ENCODE data around the gene HNRNPL.

The HNRNPL gene

DNA sequence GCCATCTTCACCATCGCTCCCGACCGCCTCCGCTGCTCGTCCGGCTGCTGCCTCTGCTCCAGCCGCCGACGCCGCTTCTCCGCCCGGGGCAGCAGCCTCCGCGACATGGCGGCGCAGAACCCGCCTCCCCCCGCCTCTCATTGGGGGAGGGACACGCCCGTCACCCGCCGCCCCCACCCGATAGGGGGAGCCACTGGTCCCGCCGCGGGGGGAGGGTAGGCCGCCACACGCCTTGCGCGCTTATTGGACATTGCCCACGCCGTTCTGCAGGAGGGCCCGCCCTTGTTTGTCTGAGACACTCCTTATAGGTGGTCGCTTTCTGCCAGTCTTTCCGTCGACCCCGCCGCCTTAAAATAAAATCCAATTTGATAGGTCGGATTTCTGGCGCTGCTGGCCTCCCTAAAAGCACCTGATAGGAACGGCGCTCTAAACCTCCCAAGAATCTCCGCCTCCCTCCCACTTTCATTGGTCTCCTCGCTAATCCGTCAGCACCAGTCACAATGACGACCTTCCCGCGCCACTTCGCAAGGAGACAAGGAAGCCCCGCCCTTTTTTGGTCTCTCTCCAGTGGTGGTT is at the start of gene HNRNPL:
Gene HNRNPL (minus strand): TSS at position 127 of the 576 bp plus-strand sequence. CDS start 20 bp downstream, at position 107.
- DNase-seq (ENCODE audit: low read depth, low spot score): no peak
- CTCF ChIA-PET: interaction anchor here (1.0 to 1.2 kb wide), 4 partner anchors 19 to 112 kb away, joined by 3 read pairs; partner anchors contain the start of genes MRPS12 and SARS2
- TF ChIP-seq, protein P1, sequence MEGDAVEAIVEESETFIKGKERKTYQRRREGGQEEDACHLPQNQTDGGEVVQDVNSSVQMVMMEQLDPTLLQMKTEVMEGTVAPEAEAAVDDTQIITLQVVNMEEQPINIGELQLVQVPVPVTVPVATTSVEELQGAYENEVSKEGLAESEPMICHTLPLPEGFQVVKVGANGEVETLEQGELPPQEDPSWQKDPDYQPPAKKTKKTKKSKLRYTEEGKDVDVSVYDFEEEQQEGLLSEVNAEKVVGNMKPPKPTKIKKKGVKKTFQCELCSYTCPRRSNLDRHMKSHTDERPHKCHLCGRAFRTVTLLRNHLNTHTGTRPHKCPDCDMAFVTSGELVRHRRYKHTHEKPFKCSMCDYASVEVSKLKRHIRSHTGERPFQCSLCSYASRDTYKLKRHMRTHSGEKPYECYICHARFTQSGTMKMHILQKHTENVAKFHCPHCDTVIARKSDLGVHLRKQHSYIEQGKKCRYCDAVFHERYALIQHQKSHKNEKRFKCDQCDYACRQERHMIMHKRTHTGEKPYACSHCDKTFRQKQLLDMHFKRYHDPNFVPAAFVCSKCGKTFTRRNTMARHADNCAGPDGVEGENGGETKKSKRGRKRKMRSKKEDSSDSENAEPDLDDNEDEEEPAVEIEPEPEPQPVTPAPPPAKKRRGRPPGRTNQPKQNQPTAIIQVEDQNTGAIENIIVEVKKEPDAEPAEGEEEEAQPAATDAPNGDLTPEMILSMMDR (IDR thresholded peaks at IDR 0.05; ENCODE audit: insufficient read depth, low read length, missing control alignments): peak; percentile 91
- H3K4me3 ChIP-seq (ENCODE audit: low read depth, low read length): peak within 1 kb of the TSS; percentile 77
- POLR2A ChIA-PET: interaction anchor here (1.0 to 1.2 kb wide), 4 partner anchors 12 to 202 kb away, joined by 3 to 10 read pairs (median 6); partner anchors contain the start of genes ACTN4 and ECH1

DNA sequence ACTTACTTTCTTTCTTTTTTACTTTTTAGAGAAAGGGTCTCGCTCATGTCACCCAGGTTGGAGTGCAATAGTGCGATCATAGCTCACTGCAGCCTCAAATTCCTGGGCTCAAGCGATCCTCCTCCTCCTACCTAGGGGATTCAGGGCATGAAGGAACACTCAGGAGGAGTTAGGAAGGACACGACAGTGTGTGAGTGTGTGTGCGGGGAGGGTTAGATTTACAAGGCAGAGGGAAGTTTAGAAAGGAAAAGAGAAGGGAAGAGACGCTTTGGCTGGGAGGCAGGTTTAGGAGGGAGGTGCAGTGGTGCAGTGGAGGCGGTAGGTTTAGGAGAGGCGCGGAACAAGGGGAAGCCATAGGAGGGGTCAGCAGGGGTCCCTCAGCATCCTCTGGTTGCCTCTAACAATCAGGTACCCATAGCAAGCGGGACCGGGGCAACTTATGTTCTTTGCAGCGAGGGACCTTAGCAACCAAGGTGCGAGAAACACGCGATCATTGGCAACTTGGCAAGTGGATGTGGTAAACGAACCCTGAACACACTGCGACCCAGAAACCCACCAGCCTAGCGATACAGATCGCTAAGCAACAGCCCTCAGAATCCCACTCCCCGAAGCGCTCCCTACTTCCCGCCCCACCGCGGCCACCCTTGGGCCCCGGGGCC is 49.1 kb upstream of the HNRNPL start:
- DNase-seq (ENCODE audit: low read depth, low spot score): no peak
- ChIA-PET CTCF (interaction anchor here (3.6 kb wide), 1 partner anchor 12 kb away, joined by 20 read pairs; no protein-coding TSS in a partner anchor), POLR2A (no interaction called here)
- TF ChIP-seq, protein P1 (IDR thresholded peaks at IDR 0.05; ENCODE audit: insufficient read depth, low read length, missing control alignments): no peak
- H3K4me3 ChIP-seq (ENCODE audit: low read depth, low read length): peak overlapping the region; percentile 91

DNA sequence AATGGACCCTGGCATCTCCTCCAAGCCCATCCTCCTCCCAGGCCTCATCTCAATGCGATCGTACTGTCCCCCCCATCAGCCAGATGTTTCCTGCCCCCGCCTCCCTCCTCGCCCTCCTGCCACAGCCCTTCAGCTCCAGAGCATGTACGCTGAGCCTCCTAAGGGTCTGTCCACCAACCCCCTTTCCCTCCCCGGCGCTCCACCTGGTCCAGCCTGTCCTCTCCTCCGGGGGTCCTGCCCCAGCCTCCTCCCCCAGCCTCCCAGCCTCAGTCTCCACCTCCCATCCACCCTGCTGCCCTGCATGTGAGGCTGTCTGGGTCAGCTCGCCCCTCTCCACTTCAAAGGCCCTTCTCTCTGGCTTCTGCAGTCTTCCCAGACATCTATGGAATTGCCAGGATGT is 45.2 kb upstream of the HNRNPL start:
- ChIA-PET CTCF (interaction anchor here (1.0 kb wide), 2 partner anchors 19 to 380 kb away, joined by 3 read pairs; no protein-coding TSS in a partner anchor), POLR2A (no interaction called here)

DNA sequence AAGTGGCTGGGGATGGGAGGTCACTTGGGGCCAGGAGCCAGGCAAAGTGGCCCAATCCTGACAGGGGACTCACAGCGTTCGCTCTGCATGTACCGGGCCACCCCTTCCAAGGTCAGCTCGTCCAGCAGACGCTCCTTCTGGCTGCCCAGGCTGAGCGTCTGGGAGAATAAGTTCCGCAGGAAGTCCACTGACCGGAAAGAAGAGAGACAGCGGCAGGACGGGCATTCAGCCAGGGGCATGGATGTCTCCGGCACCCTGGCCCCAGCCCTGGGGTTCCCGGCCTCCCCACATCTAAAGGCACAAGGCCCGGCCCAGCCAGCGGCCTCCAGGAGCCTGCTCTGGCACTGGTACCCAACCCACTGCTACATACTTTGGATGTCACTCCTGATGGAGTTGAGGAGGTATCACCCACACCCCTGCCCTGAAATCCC is 43.6 kb upstream of the HNRNPL start:
- no peak overlapping the region for H3K4me3 ChIP-seq (ENCODE audit: low read depth, low read length)
- ChIA-PET CTCF (interaction anchor here (1.3 to 1.4 kb wide), 2 partner anchors 24 to 124 kb away, joined by 3 to 6 read pairs; no protein-coding TSS in a partner anchor), POLR2A (no interaction called here)

More for the DNA sequence above, 45.2 kb upstream of the HNRNPL start:
- no peak for DNase-seq (ENCODE audit: low read depth, low spot score)
- H3K4me3 ChIP-seq (ENCODE audit: low read depth, low read length): no peak overlapping the region
- TF ChIP-seq, protein P1 (IDR thresholded peaks at IDR 0.05; ENCODE audit: insufficient read depth, low read length, missing control alignments): no peak

DNA sequence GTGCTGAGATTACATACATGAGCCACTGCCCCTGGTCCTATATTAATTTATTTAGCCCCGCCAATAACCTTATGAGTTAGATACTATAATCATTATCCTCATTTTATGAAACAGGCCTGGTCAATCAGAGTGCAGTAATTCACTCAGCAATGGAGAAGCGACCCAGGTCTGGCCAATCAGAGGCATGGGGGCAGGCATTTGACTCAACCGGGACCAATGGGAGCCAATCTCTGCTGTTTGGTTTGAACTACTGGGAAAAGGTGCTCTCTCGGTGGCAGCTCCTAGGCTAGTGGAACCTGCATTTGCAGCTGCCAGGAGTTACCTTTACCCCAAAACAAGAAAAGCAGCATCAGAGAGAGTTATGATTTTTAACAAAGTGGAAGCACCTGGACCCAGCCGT is 43.1 kb upstream of the HNRNPL start:
- TF ChIP-seq, protein P1 (IDR thresholded peaks at IDR 0.05; ENCODE audit: insufficient read depth, low read length, missing control alignments): no peak
- DNase-seq (ENCODE audit: low read depth, low spot score): no peak
- CTCF ChIA-PET: interaction anchor here (0.7 to 1.4 kb wide), 3 partner anchors 24 to 123 kb away, joined by 3 to 6 read pairs (median 3); no protein-coding TSS in a partner anchor
- POLR2A ChIA-PET: no interaction called here
- H3K4me3 ChIP-seq (ENCODE audit: low read depth, low read length): no peak overlapping the region

More for the DNA sequence above, 43.6 kb upstream of the HNRNPL start:
- TF ChIP-seq, protein P1 (IDR thresholded peaks at IDR 0.05; ENCODE audit: insufficient read depth, low read length, missing control alignments): no peak
- DNase-seq (ENCODE audit: low read depth, low spot score): no peak

DNA sequence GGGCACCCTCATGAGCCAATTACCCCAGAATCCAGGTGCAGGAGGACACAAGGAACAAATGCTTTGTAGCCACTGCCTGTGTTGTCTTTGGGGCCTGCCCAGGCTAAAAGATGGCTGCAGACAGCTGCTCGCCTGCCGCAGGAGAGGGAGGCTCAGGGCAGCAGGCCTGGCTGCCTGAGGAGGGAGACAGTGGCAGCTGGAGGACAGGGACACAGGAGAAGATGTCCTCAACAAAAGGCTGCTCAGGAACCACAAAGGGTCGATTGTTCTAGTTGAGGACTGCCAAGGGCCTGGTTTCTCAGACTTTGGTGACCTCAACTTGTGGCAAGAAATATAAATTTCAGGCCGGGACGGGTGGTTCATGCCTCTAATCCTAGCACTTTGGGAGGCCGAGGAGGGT is 42.0 kb upstream of the HNRNPL start:
- H3K4me3 ChIP-seq (ENCODE audit: low read depth, low read length): no peak overlapping the region
- no peak for DNase-seq (ENCODE audit: low read depth, low spot score)
- ChIA-PET POLR2A (no interaction called here), CTCF (interaction anchor here (1.1 to 1.3 kb wide), 3 partner anchors 16 to 23 kb away, joined by 3 to 6 read pairs (median 6); no protein-coding TSS in a partner anchor)
- TF ChIP-seq, protein P1 (IDR thresholded peaks at IDR 0.05; ENCODE audit: insufficient read depth, low read length, missing control alignments): no peak
